Left ventricle myocardium superior (tissue), 1 donor: Measurements from ENCODE around the gene RIBC2. TPM values are rescaled to one million over a fixed set of nuclear protein-coding genes. Genes with fewer than 3 reads are reported as not detected.
"Not testable (repeated sequence)": the region's sequence is repeated elsewhere in the genome, so short reads cannot be mapped to it uniquely, and the experiment has no call there.

ENCODE experiments used
- ATAC-seq: fragments of 200-7000 bp; cut with Tn5 transposase; one replicate; pipeline ENCODE4 v1.9.1; 2020; ENCODE audit warnings: mild to moderate bottlenecking, moderate library complexity
- DNase-seq: peaks from one replicate; pipeline ENCODE4 v3.0.0-alpha.2; 2020
- intact Hi-C: fragments of 100-400 bp; cut with micrococcal nuclease; formaldehyde crosslinking; loops from one replicate; pipeline ENCODE4 v1.11.0; 2022
- total RNA-seq: library from RNA; stranded (reverse); fragmentation: NEBNext Ultra II Directional; extraction: Animal tissue kit (Norgen Biotek cat#: 25700); gene quantifications from one replicate; pipeline ENCODE4 v1.2.1, GENCODE V29; 2021
- donor health status: DM: no; HTN: yes; CAD: no; lungs with severe emphysema.

RIBC2 gene
- total RNA-seq, 1 donor from 2014 or later, result not detected

DNA sequence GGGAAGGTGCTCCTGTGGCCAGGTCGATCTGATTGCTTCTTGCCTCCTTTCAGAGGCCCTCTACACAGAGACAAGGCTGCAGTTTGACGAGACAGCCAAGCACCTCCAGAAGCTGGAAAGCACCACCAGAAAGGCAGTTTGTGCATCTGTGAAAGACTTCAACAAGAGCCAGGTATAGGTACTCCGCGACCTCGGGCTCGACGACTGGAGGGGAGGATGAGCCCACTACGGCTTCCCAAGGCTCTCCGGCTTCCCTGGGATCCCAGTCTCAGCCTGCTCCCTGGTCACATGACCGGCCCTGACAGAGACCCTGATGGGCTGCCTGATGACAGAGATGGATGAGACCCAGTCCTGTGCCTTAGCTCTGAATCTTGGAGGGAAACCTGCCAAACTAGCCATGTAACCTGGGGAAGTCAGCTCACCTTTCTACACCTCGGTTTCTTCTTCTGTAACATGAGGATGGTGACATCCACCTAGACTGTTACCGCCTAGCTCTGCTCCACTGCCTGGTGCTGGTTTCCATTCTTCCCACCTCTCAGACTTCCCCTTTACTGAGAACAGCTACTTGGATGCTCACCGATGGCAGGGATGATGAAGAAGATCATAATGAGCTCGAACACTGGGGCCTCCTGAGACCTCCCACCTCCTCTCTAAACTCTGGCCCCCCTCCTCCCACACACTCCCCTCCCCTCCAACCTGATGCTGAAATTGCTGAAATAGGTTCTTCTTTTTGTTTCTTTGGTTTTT is 8.9 kb downstream of the RIBC2 start:
- ATAC-seq, result no peak

DNA sequence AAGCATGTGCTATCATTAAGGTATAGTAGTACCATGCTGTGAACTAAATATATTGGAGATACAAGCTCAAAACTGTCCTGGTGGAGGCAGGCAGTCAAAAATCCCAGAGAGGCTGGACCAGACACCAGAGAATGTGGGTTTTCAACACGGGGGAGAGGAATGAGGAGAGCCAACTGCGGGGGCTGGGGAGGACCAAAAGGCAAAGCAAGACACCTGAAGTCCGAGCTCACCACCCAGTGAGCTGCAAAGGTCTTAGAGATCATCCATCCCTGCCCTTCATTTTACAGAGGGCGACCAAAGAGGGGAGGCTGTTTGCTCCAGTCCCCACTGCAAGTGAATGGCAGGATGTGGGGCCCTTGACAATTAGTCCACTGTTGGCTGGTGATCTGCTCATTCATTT is 10.0 kb downstream of the RIBC2 start:
- DNase-seq (no peak), ATAC-seq (no peak)
- intact Hi-C loops, result no loop called here

More for the DNA sequence above, 8.9 kb downstream of the RIBC2 start:
- no peak for DNase-seq
- intact Hi-C loops, result no loop called here

DNA sequence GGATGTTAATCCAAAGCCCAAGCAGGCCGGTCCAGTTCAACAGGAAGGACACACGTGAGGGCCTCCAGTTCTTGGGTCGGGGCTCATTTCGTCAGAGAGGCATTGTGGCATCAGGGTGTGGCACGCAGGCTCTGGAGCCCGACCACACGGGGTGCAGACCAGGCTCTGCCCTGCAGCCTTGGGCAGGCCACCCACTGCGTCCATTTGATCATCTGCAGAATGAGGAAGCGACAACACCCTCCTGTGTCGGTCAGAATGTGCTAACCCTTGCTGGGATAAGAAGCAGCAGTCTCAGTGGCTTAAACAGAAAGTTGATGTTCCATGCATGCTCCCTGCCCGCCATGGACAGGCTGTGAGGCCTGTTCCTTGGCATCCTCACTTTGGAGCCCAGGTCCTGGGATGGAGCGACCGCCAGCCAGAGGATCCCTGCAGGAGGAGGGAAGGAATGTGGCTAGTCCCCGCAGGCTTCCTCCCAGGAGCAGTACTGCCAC is 10.8 kb downstream of the RIBC2 start:
- DNase-seq, result no peak

DNA sequence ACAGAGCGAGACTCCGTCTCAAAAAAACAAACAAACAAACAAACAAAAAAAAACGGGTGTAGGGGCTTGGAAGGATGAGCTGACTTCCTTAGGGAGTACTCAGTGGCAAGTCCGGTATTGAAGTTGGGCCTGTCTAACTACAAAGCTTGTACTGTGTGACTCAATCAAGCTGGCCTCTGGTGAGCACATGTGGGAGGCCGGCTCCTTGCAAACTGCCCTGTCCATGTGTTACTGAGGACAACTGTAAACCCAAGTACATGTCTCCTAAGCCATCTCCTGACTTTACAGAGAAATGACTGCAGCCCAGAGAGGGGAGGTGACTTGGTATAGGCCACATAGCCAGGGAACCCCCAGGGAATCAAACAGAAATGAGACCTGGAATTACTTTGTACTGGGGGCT is 11.6 kb downstream of the RIBC2 start:
- ATAC-seq (no peak), DNase-seq (no peak)
- intact Hi-C loops, result no loop called here

More for the DNA sequence above, 10.8 kb downstream of the RIBC2 start:
- peak; percentile 66 for ATAC-seq
- intact Hi-C loops, result no loop called here

DNA sequence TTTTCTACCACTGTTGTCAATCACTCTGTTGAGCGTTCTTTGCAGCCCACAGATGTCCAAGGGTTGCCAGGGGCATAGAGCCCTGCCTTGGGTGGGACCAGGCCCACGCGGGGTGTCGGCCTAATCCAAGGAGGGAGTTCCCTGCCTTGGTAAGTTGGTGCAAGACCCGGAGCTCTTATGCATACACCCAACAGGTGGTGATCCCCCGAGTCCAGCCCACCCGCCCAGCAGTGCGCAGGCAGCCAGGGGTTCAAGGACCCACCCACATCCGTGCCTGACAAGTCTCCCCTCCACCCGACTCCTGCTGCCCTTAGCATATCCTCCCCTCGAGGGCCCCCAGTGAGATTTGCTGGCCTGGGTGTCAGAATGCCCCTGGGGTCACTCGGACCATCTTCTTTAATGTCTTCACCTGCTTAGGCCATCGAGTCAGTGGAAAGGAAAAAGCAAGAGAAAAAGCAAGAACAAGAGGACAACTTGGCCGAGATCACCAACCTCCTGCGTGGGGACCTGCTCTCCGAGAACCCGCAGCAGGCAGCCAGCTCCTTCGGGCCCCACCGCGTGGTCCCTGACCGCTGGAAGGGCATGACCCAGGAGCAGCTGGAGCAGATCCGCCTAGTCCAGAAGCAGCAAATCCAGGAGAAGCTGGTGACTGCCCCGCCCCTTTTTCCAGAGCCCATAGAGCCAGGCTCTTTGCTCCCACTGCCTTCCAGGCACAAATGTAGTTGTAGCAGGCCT is 12.2 kb downstream of the RIBC2 start:
- intact Hi-C loops, result no loop called here
- ATAC-seq (no peak), DNase-seq (no peak)

DNA sequence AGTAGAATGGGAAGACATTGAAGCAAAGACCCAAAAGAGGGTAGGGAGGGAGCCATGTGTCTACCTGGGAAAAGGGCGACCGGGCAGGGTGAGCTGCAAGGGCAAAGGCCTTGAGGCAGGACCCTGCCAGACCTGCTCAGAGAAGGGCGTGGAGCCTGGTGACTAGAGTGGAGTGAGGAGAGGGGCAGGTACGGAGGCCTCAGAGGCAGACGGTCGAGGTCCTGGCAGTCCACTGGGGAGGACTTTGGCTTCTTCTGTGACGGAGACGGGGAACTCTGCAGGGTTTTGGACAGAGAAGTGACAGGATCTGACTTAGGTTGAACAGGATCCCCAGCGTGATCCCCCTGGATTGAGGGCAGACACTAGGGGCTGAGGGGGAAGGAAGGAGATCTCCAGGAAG is 12.9 kb downstream of the RIBC2 start:
- DNase-seq, result no peak

DNA sequence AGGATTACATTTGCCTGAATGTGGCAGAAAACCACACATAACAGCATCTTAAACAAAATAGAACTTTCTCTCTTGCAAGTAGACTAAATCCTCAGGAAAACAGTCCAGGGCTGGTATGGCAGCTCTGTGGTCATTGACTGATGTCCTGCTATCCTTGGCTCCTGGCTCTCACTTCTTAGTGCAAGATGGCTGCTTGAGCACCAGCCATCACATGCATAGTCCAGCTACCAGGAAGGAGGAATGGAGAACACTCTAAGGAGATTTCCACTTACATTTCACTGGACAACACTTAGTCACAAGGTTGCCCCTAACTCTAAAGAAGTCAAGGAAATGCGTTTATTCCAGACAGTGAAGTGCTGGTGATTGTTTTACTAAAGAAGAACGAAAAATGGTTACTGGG is 13.6 kb downstream of the RIBC2 start:
- intact Hi-C loops, result no loop called here
- no peak for DNase-seq

More for the DNA sequence above, 12.9 kb downstream of the RIBC2 start:
- intact Hi-C loops, result no loop called here
- no peak for ATAC-seq

DNA sequence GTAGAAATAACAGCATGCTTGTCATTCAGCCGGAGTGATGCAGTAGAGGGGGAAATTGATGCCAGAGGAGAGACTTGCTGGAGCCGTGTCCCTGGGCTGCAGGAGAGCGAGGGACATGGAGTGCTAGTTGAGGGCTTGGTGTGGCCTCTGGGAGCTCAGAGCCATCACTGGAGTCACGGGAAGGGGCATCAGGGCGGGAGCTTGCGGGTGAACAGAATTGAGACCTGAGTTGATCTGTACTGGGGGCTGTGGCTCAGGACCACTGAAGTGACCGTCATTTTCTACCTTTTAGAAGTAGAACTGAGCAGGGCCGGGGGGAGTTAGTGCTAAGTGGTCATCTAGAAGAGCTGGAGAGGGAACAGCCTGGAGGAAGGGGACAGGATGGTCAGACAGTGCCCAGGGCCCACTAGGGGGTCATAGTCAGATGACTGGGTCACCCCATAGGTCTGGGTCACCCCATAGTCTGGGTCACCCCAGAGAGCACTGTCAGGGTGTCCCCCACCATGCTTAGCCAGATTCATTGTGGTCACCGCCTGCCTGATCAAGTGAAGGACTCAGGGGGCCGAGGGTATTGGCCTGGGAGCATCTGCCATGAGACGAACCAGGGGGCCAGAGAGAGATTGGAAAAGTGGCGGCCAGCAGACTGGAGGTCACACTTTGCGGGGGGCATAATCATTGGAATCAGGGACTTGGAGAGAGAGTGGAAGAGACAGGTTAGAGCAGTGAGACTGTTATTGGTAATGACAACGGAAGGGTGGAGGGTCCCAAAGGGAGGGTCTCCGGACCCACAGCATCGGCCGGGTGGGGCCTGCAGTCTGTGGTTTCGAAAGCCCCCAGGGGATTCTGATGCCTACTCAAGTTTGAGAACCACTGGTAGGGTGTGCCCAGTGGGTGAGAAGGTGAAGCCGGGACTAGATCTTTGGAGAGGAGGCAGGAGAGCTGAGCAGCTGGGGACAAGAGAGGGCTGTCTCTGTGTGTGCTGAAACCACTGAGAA is 15.2 kb downstream of the RIBC2 start:
- no peak for ATAC-seq
- intact Hi-C loops, result no loop called here
- no peak for DNase-seq

More for the DNA sequence above, 13.6 kb downstream of the RIBC2 start:
- no peak for ATAC-seq

DNA sequence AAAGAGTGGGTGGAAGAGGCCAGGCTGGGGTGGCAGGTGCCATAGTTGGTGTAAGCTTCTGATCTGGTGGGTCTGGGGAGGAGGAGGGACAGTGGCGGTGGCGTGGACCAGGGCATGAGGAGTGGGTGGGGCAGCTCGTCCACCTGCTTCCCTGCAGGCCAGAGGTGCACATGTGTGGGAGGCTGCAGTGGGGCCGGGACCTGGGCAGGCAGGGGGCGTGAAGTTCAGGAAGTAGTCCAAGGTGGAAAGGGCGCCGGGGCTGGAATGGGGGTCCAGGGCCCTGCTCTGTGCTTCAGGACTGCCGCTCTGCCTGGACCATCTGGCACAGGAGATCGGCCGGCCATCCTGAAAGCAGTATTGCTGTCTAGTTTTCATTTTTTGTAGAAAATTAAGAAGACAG is 15.9 kb downstream of the RIBC2 start:
- intact Hi-C loops, result no loop called here
- ATAC-seq (no peak), DNase-seq (no peak)

DNA sequence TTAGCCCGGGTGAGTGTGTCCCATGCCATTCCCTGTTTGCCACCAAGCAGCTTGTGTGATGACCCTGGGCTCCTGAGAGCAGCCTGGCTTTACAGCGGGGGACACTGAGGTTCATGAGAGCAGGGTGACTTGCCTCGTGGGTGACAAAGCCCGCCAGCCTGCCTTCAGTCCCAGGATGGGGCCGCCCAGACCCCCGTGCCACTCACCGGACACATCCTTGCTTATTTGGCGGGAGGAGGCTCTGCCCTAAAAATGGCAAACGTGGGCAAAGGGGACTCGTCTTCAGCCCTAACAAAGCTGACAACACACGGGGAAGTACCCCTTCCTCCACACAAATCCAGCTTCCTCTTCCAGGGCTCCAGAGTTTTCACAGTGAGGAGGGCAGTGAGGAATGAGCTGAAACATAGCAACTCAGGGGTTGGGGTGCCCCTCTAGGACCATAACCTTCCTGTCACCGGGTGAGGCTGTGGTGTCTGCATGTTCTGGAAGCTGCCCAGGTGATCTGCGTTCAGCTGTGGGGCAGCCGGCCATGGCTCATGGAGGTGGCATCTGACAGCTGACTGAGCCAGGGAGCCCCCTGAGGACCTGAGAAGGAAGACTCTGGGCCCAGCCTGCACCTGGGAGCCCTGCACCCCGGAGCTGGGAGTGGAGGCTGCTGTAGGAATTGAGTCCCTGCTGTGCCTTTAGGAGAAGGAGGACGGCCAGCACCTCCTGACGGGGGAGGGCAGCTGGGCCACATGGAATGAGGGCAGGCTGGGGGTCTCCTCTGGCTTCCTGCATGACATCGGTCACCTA is 16.7 kb downstream of the RIBC2 start:
- ATAC-seq (no peak), DNase-seq (no peak)
- intact Hi-C loops, result no loop called here

DNA sequence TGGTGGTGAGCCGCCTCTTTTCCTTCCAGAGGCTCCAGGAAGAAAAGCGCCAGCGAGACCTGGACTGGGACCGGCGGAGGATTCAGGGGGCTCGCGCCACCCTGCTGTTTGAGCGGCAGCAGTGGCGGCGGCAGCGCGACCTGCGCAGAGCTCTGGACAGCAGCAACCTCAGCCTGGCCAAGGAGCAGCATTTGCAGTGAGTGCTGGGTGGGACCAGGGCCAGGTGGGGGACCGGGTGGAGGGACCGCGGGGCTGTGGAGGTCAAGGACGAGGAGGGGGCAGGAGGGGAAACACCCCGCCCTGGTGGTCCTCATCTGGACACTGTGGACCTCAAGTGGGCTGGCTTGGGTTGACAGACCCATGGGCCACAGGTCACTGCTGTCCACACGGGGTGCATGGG is 17.4 kb downstream of the RIBC2 start:
- intact Hi-C loops, result no loop called here
- no peak for DNase-seq
- no peak for ATAC-seq

DNA sequence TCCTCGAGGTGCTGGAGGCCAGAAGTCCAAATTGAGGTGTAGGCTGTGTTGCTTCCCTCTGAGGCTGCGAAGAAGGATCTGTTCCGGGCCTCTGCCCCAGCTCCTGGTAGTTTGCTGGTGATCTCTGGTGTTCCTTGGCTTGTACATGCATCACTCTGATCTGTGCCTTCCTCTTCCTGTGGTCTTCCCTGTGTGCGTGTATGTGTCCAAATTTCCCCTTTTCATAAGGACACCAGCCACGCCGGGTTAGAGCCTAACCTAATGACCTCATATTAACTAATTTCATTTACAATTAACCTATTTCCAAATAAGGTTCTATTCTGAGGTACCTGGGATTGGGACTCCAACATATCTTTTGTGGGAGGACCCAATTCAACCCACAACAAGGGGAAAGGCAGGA is 21.5 kb downstream of the RIBC2 start:
- peak; percentile 10 for ATAC-seq
- no peak for DNase-seq
- intact Hi-C loops, result loop anchor here (5.0 kb wide), 2 partner anchors 117 to 168 kb away; no protein-coding TSS in a partner anchor

DNA sequence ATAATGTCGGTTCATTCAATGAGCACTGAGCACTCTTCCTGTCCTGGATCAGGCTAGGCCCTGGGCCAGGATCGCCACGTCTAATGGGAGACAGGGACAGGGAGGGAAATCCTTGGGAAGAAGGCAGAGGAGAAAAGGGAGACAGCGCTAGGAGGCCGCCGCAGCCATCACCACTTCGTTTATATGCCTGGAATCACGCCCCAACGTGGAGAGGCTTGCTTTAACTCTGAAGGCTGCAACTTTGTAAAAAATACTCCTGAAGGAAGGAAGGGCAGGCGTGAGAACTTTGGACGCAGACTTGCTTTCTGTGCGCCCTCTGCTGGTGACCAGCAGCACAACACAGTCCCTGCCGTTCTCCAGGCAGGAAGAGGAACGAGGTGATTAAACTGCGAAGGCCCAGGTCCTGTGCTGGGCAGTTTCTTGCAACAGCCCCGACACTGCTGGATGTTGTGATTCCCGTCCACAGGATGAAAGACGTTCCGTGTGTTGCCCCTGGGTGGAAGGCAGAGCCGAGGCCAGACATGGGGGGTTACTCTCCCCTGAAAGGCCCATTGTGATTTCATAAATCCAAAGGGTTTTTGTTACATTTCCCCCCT is 22.1 kb downstream of the RIBC2 start:
- intact Hi-C loops, result loop anchor here (5.0 kb wide), 2 partner anchors 117 to 168 kb away; no protein-coding TSS in a partner anchor
- ATAC-seq (peak; percentile 97), DNase-seq (peak; percentile 91)

DNA sequence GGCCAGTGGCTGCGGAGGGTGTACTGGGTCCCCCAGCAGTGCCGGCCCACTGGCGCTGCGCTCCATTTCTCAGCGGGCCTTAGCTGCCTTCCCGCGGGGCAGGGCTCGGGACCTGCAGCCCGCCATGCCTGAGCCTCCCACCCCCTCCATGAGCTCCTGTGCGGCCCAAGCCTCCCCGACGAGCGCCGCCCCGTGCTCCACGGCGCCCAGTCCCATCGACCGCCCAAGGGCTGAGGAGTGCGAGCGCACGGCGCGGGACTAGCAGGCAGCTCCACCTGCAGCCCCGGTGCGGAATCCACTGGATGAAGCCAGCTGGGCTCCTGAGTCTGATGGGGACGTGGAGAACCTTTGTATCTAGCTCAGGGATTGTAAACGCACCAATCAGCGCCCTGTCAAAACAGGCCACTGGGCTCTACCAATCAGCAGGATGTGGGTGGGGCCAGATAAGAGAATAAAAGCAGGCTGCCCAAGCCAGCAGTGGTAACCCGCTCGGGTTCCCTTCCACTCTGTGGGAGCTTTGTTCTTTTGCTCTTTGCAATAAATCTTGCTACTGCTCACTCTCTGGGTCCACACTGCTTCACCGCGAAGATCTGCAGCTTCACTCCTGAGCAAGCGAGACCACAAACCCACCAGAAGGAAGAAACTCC is 23.5 kb downstream of the RIBC2 start:
- ATAC-seq, result not testable (repeated sequence)

DNA sequence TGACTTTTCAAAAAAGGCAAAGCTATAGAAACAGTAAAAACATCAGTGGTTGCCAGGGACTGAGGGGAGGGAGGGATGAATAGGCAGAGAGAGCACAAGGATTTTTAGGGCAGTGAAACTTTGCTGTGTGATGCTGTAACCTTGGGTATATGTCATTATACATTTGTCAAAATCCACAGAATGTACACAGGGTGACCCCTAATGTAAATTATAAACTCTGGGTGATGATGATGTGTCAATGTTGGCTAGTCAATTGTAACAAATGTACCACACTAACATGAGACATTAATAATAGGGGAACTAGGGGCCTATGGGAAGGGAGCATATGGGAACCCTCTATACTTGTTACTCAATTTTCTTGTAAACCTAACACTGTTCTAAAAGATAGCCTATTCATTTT is 24.8 kb downstream of the RIBC2 start:
- intact Hi-C loops, result loop anchor here (5.0 kb wide), 2 partner anchors 114 to 171 kb away; no protein-coding TSS in a partner anchor
- no peak for ATAC-seq
- no peak for DNase-seq

More for the DNA sequence above, 23.5 kb downstream of the RIBC2 start:
- intact Hi-C loops, result loop anchor here (5.0 kb wide), 2 partner anchors 115 to 170 kb away; no protein-coding TSS in a partner anchor
- DNase-seq, result not testable (repeated sequence)

DNA sequence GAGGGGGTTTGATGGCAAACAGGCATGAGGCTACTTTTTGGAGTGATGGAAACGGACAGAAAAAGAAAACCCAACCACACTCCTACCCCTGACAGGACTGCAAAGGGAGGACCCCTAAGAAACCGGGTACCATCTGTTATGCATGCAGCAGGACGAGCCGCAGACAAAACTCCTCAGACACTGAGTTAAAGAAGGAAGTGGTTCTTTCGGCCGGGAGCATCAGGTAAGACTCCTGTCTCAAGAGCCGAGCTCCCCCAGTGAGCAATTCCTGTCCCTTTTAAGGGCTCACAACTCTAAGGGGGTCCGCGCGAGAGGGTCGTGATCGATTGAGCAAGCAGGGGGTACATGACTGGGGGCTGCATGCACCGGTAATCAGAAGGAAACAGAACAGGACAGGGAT is 27.2 kb downstream of the RIBC2 start:
- DNase-seq, result peak; percentile 10
- intact Hi-C loops, ATAC-seq: not testable (repeated sequence)

DNA sequence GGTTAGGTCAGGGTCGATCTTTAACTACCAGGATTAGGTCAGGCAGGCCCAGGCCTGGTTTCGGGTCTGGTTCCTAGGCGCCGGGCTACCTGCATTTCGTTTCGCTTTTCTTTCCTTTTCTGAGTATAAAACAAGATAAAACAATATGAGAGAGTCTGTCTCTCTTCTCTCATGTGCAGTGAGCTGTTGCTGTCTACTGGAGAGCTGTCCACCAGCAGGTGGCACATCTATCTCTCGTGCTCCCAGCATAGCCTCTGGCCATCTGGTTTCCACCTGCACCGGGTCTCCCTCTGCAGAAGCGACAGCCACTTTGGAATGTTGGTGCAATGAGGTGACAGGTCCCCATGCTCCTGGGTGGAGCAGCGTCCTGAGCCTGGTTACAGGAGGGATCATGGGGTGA is 27.6 kb downstream of the RIBC2 start:
- ATAC-seq (peak; percentile 96), DNase-seq (peak; percentile 73)
- intact Hi-C loops, result no loop called here
